ENCODE data around the gene DDHD1. TPM values are rescaled to one million over a fixed set of nuclear protein-coding genes. Genes with fewer than 3 reads are reported as not detected.

DDHD1 gene
- total RNA-seq, 6 experiments from 2014 or later: 2.7 to 8.4 (median 6.0) TPM

DNA sequence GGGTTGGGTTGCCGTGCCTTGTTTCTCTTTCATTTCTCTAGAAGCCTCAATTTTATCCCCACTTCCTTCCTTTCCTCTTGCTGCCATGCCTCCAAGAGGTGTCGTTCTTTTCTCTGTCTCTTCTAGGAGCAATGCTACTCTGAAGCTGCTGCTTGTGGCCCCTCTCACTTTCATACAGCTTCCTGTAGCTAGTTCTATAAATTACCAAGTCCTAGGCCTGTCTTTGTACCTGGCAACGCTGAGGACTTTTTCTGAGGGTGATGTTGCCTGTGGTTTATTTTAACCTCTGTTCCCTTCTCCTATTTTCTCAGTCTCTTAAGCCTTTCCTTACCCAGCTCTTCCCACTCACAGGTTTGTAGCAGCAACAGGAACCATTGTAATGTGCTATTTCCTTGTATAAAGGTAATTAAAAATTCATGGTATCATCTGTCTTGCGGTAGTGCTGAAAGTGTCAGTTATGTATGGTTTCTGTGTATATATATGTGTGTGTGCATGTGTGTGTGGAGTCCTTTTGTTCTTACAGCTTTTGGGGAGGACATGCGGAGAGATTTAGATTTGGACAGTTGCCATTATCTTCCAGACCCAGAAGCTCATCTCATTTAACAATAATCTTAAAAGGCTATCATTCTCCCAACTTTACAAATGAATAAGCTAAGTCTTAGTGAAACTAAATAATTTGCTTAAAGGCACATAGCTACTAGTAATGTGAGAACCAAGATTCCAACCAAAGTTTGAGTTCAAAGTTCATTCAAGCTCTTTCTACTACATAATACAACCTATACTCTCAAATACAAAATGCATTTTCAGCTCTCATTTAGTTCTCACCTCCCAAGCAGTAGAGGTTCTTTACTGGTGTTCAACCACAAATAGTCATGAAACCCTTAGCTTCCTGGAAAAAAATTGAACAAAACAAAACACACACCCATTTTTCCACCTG is 43.8 kb downstream of the DDHD1 start:
- intact Hi-C loops (cut with DNase I): no loop called here
- TF ChIP-seq, protein P1, sequence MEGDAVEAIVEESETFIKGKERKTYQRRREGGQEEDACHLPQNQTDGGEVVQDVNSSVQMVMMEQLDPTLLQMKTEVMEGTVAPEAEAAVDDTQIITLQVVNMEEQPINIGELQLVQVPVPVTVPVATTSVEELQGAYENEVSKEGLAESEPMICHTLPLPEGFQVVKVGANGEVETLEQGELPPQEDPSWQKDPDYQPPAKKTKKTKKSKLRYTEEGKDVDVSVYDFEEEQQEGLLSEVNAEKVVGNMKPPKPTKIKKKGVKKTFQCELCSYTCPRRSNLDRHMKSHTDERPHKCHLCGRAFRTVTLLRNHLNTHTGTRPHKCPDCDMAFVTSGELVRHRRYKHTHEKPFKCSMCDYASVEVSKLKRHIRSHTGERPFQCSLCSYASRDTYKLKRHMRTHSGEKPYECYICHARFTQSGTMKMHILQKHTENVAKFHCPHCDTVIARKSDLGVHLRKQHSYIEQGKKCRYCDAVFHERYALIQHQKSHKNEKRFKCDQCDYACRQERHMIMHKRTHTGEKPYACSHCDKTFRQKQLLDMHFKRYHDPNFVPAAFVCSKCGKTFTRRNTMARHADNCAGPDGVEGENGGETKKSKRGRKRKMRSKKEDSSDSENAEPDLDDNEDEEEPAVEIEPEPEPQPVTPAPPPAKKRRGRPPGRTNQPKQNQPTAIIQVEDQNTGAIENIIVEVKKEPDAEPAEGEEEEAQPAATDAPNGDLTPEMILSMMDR (IDR thresholded peaks at IDR 0.05): no peak
- no peak for TF ChIP-seq POLR2A (IDR thresholded peaks at IDR 0.05)
- peak; percentile 46 to 69 (median 58) for ATAC-seq
- Histone ChIP-seq H3K36me3 (no peaks in the 10 kb centered on the region), H3K9me3 (no peaks in the 10 kb centered on the region), H3K4me1 (peaks cover 0 to 3% (median 0%) of the 10 kb centered on the region in 4 donors), H3K4me3 (peak overlapping the region in 1 of 3 donors; percentile 17), H3K27me3 (no peaks in the 10 kb centered on the region), H3K27ac (peak overlapping the region in 1 of 3 donors; percentile 42)
- WGBS (ENCODE audit: insufficient coverage, low coverage, low lambda C conversion rate, missing lambda C conversion rate): 44% methylated on average over 5 of the region's 5 CpGs
- no peak for DNase-seq

DNA sequence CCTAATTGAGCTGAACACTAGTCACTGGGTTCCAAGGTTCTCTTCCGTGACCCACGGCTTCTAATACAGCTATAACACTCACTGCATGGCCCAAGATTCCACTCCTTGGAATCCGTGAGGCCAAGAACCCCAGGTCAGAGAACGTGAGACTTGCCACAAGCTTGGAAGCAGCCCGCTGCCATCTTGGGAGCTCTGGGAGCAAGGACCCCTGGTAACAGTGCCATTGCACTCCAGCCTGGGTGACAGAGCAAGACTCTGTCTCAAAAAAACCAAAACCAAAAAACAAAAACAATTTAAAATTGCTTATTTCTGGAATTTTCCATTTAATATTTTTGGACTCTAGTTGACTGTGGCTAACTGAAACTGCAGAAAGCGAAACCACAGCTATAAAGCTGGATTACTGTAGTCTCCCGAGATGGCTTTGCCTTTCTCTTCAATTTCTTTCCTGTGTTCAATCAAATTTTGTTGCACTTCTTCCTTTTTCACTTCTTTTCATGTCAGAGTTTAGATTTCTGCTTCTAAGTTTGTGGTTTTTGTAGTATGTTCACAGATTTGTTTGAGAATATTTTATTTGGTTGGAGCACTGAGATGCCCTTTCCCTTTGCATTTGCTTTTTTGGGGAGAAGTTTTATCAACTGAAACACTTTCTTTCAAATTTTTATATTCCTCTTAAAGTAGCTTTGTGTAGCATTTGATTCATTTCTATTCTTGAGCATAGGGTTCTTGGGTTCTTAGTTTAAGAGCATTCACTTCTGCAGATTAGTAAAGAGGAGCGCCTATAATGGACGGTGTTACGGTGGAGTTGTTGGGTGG is 44.6 kb downstream of the DDHD1 start:
- TF ChIP-seq POLR2A (IDR thresholded peaks at IDR 0.05): no peak
- TF ChIP-seq, protein P1 (IDR thresholded peaks at IDR 0.05): no peak
- intact Hi-C loops (cut with DNase I): no loop called here
- Histone ChIP-seq H3K27me3 (no peaks in the 10 kb centered on the region), H3K27ac (peak overlapping the region in 1 of 3 donors; percentile 42), H3K4me1 (peaks cover 0 to 3% (median 0%) of the 10 kb centered on the region in 4 donors), H3K4me3 (peak overlapping the region; percentile 12 to 17 (median 15)), H3K36me3 (no peaks in the 10 kb centered on the region), H3K9me3 (no peaks in the 10 kb centered on the region)
- WGBS (ENCODE audit: insufficient coverage, low coverage, low lambda C conversion rate, missing lambda C conversion rate): 67% methylated on average over 8 of the region's 10 CpGs
- DNase-seq (no peak), ATAC-seq (peak in 1 of 4 donors; percentile 29)

DNA sequence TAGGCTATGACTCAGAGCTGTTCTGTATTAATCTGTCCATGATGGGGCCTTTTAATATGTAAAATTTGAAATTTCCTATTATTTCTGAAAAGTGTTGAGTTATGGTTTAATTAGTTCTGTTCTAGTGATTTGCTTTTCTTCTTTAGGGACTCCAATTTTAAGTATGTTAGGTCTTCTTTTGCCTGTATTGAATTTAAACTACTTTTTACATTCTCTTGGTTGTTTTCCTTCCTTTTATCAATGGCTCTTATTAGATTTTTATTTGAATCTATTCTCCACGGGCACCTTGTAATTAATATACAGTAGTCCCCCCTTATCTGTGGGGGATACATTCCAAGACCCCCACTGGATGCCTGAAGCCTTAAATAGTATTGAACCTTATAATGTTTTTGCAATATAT is 46.4 kb downstream of the DDHD1 start:
- Histone ChIP-seq H3K27ac (no peak overlapping the region), H3K4me3 (no peak overlapping the region), H3K36me3 (no peaks in the 10 kb centered on the region), H3K4me1 (peaks cover 0 to 3% (median 0%) of the 10 kb centered on the region in 4 donors), H3K27me3 (no peaks in the 10 kb centered on the region), H3K9me3 (no peaks in the 10 kb centered on the region)
- 87% methylated on average over 1 of the region's 1 CpG for WGBS (ENCODE audit: insufficient coverage, low coverage, low lambda C conversion rate, missing lambda C conversion rate)
- DNase-seq (no peak), ATAC-seq (no peak)
- TF ChIP-seq, protein P1 (IDR thresholded peaks at IDR 0.05): no peak
- no peak for TF ChIP-seq POLR2A (IDR thresholded peaks at IDR 0.05)
- intact Hi-C loops (cut with DNase I): no loop called here

DNA sequence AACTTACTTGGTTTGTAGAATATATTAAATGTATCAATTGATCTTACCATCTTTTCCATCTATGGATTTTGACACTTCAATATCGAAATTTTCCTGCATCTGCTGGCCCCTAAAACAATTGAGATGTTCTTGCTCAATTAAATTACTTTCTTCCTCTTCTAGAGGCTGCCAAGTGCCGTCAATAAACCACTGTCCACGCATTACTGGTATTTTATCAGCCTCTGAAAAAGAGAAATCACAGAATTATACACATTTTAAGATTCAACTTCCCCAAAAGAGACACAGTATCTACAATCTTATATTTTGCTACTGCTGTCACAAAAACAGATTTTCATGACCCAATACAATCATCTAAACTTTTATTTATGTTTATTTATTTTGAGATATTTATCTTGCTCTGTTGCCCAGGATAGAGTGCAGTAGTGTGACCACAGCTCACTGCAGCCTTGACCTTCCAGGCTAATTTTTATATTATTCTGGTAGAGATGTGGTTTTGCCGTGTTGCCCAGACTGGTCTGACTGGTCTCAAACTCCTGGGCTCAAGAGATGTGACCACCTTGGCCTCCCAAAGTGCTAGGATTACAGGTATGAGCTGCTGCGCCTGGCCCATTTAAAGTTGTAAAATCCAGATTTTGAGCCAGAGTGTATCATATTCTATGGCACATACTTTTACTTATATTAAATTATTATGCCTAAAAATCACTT is 49.3 kb downstream of the DDHD1 start:
- ATAC-seq: no peak
- no peak for DNase-seq
- Histone ChIP-seq H3K4me1 (no peaks in the 10 kb centered on the region), H3K27me3 (no peaks in the 10 kb centered on the region), H3K9me3 (no peaks in the 10 kb centered on the region), H3K4me3 (no peak overlapping the region), H3K27ac (no peak overlapping the region), H3K36me3 (no peaks in the 10 kb centered on the region)
- TF ChIP-seq, protein P1 (IDR thresholded peaks at IDR 0.05): no peak
- TF ChIP-seq POLR2A (IDR thresholded peaks at IDR 0.05): no peak
- 79% methylated on average over 5 of the region's 5 CpGs for WGBS (ENCODE audit: insufficient coverage, low coverage, low lambda C conversion rate, missing lambda C conversion rate)
- intact Hi-C loops (cut with DNase I): no loop called here

Measured in right lobe of liver (tissue), 6 donors.